ENCODE data around the gene CARD10.
"Not testable (repeated sequence)": the region's sequence is repeated elsewhere in the genome, so short reads cannot be mapped to it uniquely, and the experiment has no call there.

The CARD10 gene

GRCh38 chr22:37552524-37553163 lies 33.4 kb upstream of the CARD10 start:
- DNase-seq = no peak

GRCh38 chr22:37551981-37552380 lies 32.8 kb upstream of the CARD10 start:
- no peak for DNase-seq

- not testable (repeated sequence) for DNase-seq
Measured at GRCh38 chr22:37550921-37551320, 31.7 kb upstream of the CARD10 start.

- no peak for DNase-seq
Measured at GRCh38 chr22:37549704-37550059, 30.5 kb upstream of the CARD10 start.

GRCh38 chr22:37547251-37547741 lies 28.1 kb upstream of the CARD10 start:
- no peak for DNase-seq

- no peak for DNase-seq
Measured at GRCh38 chr22:37546437-37547250, 27.4 kb upstream of the CARD10 start.

GRCh38 chr22:37545703-37546436 lies 26.7 kb upstream of the CARD10 start:
- no peak for DNase-seq

GRCh38 chr22:37544955-37545702 lies 25.9 kb upstream of the CARD10 start:
- peak in 1 of 2 experiments; percentile 14 for DNase-seq

- DNase-seq = no peak
Measured at GRCh38 chr22:37542959-37543358, 23.7 kb upstream of the CARD10 start.

- DNase-seq = not testable (repeated sequence)
Measured at GRCh38 chr22:37542416-37542815, 23.2 kb upstream of the CARD10 start.

- DNase-seq = not testable (repeated sequence)
Measured at GRCh38 chr22:37539790-37540189, 20.6 kb upstream of the CARD10 start.

GRCh38 chr22:37538590-37539357 lies 19.6 kb upstream of the CARD10 start:
- DNase-seq = peak; percentile 64 to 86

- no peak for DNase-seq
Measured at GRCh38 chr22:37535159-37535558, 15.9 kb upstream of the CARD10 start.

GRCh38 chr22:37534445-37534844 lies 15.2 kb upstream of the CARD10 start:
- DNase-seq = no peak

- no peak for DNase-seq
Measured at GRCh38 chr22:37533995-37534394, 14.8 kb upstream of the CARD10 start.

- no peak for DNase-seq
Measured at GRCh38 chr22:37529652-37530345, 10.6 kb upstream of the CARD10 start.

- not testable (repeated sequence) for DNase-seq
Measured at GRCh38 chr22:37527952-37528351, 8.7 kb upstream of the CARD10 start.

- not testable (repeated sequence) for DNase-seq
Measured at GRCh38 chr22:37527081-37527752, 8.0 kb upstream of the CARD10 start.

GRCh38 chr22:37526376-37526775 lies 7.2 kb upstream of the CARD10 start:
- no peak for DNase-seq

GRCh38 chr22:37525746-37526350 lies 6.6 kb upstream of the CARD10 start:
- no peak for DNase-seq

Measured in SW 1271 (cell line).